BLaER1 treated with 17β-estradiol and CSF1 and Interleukin-3, amounts not matched to agents 10 nM and 100 nM (cell line): ENCODE measurements around the gene CARD14.

ENCODE experiments used
- H3K27ac ChIP-seq, 11 experiments: shearing (Covaris generic); formaldehyde crosslinking; 2 replicates each; pipeline ENCODE4 v1.8.1; 2022
- H3K27me3 ChIP-seq, 11 experiments: shearing (Covaris generic); formaldehyde crosslinking; 2 replicates each; pipeline ENCODE4 v1.8.1; 2022
- H3K36me3 ChIP-seq, 11 experiments: shearing (Covaris generic); formaldehyde crosslinking; 2 replicates each; pipeline ENCODE4 v1.8.1; 2022
- H3K4me1 ChIP-seq, 10 experiments: shearing (Covaris generic); formaldehyde crosslinking; 2 replicates each; pipeline ENCODE4 v1.8.1; 2022
- H3K4me2 ChIP-seq, 11 experiments: shearing (Covaris generic); formaldehyde crosslinking; 2 replicates each; pipeline ENCODE4 v1.8.1; 2022
- H3K4me3 ChIP-seq, 10 experiments: shearing (Covaris generic); formaldehyde crosslinking; 2 replicates each; pipeline ENCODE4 v1.8.1; 2022
- H3K9ac ChIP-seq, 11 experiments: shearing (Covaris generic); formaldehyde crosslinking; 2 replicates each; pipeline ENCODE4 v1.8.1; 2022
- H3K9me3 ChIP-seq, 11 experiments: shearing (Covaris generic); formaldehyde crosslinking; replicated peaks in 1 of 11; 2 replicates each; pipeline ENCODE4 v1.8.1; 2022
- H4K20me1 ChIP-seq, 11 experiments: shearing (Covaris generic); formaldehyde crosslinking; 2 replicates each; pipeline ENCODE4 v1.8.1; 2022
- Cebpa-rat ChIP-seq, 11 experiments: shearing (Covaris generic); IDR thresholded peaks; 2 replicates each; pipeline ENCODE4 v1.8.1; 2022

The CARD14 gene

DNA sequence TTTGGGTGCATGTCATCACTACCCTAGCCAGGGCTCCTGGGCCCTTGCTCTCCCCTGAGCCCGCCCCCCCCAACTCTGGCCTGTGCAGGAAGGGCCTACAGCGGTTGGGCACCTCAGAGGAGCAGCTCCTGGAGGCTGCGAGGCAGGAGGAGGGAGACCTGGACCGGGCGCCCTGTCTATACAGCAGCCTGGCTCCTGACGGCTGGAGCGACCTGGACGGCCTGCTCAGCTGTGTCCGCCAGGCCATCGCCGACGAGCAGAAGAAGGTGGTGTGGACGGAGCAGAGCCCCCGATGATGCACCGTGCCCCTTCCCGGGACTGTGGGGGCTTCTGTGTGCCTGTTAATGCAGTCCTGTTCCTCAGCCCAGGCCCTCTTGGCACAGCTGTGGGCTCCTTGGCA is 38.2 kb downstream of the CARD14 start:
- Histone ChIP-seq H3K4me1 (peaks cover 4 to 55% (median 23%) of the 10 kb centered on the region in 10 experiments), H4K20me1 (peaks cover 0 to 66% (median 0%) of the 10 kb centered on the region in 11 experiments; a peak in 7 of 22 replicates), H3K36me3 (peaks cover 0 to 68% (median 26%) of the 10 kb centered on the region in 11 experiments; a peak in 12 of 22 replicates), H3K27ac (no peak overlapping the region), H3K27me3 (no peaks in the 10 kb centered on the region), H3K4me2 (peak overlapping the region in 2 of 11 experiments; percentile 66 to 77; a peak in 2 of 22 replicates), H3K9ac (peak overlapping the region in 2 of 11 experiments; percentile 15 to 32; a peak in 1 of 22 replicates), H3K4me3 (no peak overlapping the region), H3K9me3 (no peaks in the 10 kb centered on the region)
- TF ChIP-seq Cebpa-rat (IDR thresholded peaks at IDR 0.05): no peak

DNA sequence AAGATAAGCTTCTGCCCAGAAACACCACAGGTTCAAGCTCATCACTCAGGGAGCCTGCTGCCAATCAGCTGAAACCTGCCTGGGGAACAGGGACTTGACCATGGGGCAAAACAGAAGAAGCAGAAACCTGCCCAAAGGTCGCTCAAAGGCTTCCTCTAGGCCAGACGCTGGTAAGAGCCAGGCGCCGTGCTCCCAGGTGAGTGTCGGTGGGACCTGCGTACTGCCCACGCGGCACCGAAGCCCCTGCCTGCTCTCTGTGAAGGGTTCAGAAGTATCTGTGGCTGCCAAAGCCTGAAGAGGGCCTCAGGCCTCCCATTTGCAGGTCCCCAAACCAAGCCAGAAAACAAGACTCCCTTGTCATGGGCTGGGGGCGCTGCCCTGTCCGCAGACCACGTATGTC is 39.9 kb downstream of the CARD14 start:
- no peak for TF ChIP-seq Cebpa-rat (IDR thresholded peaks at IDR 0.05)
- peaks cover 12 to 72% (median 40%) of the 10 kb centered on the region in 10 experiments for H3K4me1 ChIP-seq
- peaks cover 0 to 83% (median 0%) of the 10 kb centered on the region in 11 experiments; a peak in 7 of 22 replicates for H4K20me1 ChIP-seq
- 0 out of 22 replicates have a peak overlapping the region, but pooled peaks of 1 of the 11 experiments have one; percentile 3 for H3K27ac ChIP-seq
- H3K9ac ChIP-seq: no peak overlapping the region
- H3K9me3 ChIP-seq: no peaks in the 10 kb centered on the region
- peaks cover 0 to 82% (median 30%) of the 10 kb centered on the region in 11 experiments; a peak in 13 of 22 replicates for H3K36me3 ChIP-seq
- no peaks in the 10 kb centered on the region for H3K27me3 ChIP-seq
- H3K4me2 ChIP-seq: no peak overlapping the region
- no peak overlapping the region for H3K4me3 ChIP-seq

DNA sequence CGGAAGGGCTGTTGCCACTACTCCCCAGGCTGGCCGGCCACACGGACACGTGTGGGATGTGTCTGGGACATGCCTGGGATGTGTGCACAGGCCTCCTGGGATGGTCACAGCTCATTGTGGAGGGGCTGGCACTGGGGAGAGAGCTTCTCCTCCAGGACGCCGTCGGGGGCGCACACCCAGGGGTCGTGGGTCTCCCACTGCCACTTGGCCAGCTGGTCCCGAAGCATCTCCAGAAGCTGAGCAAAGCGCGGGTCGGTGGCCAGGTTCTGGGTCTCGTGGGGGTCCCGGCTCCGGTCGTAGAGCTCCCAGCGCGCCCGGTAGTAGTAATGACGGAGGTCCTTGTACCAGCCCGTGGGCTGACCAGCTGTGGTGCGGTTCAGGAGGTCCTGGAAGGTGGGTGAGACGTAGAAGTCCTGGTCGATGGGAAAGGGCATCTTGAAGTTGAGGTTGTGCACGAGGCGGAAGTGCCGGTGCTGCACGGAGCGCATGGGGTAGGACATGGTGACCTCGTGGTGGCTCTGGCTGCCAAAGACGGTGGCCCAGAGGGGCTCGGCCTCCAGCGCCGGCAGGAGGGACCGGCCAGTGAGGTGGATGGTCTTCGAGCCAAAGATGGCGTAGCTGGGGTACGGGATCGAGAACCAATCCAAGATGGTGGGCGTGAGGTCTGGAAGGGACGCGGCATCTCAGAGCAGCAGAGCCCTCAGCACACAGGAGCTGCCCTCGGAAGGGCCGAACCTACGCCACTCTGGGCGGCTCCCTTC is 40.7 kb downstream of the CARD14 start:
- TF ChIP-seq Cebpa-rat (IDR thresholded peaks at IDR 0.05): no peak
- Histone ChIP-seq H3K36me3 (peaks cover 0 to 88% (median 30%) of the 10 kb centered on the region in 11 experiments; a peak in 13 of 22 replicates), H4K20me1 (peaks cover 0 to 91% (median 0%) of the 10 kb centered on the region in 11 experiments; a peak in 7 of 22 replicates), H3K9ac (no peak overlapping the region), H3K27me3 (no peaks in the 10 kb centered on the region), H3K4me1 (peaks cover 12 to 80% (median 42%) of the 10 kb centered on the region in 10 experiments), H3K4me3 (no peak overlapping the region), H3K4me2 (peak overlapping the region in 4 of 11 experiments; percentile 26 to 89 (median 61); a peak in 3 of 22 replicates), H3K9me3 (no peaks in the 10 kb centered on the region), H3K27ac (peak overlapping the region in 2 of 11 experiments; percentile 31 to 84; a peak in 1 of 22 replicates)

DNA sequence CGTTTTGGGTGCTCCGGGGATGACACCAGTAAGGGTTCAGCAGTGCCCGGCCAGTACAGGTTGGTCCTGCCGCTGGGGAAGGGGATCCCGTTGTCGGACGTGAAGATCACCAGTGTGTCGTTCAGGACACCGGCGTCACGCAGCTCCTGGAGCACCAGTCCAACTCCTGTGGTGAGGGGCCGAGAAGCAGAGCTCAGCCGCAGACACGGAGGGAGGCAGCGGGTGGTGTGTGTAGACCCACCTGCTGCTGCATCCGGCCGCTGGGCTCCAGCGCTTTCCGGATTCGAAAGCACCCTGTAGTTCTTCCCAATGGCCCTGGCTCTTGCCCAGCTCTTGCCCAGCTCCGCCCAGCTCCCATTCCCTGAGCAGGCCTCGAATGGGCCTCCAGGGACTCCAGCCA is 42.3 kb downstream of the CARD14 start:
- TF ChIP-seq Cebpa-rat (IDR thresholded peaks at IDR 0.05): no peak
- H3K9me3 ChIP-seq: no peaks in the 10 kb centered on the region
- peaks cover 12 to 79% (median 43%) of the 10 kb centered on the region in 10 experiments for H3K4me1 ChIP-seq
- H4K20me1 ChIP-seq: peaks cover 0 to 100% (median 0%) of the 10 kb centered on the region in 11 experiments; a peak in 9 of 22 replicates
- no peak overlapping the region; a peak in 1 of 20 replicates for H3K4me3 ChIP-seq
- H3K27me3 ChIP-seq: no peaks in the 10 kb centered on the region
- peak overlapping the region in 10 of 11 experiments; percentile 68 to 96 (median 82); a peak in 19 of 22 replicates for H3K4me2 ChIP-seq
- peak overlapping the region in 9 of 11 experiments; percentile 30 to 83 (median 76); a peak in 13 of 22 replicates for H3K9ac ChIP-seq
- H3K27ac ChIP-seq: peak overlapping the region in 10 of 11 experiments; percentile 56 to 94 (median 86); a peak in 20 of 22 replicates
- peaks cover 0 to 94% (median 36%) of the 10 kb centered on the region in 11 experiments; a peak in 13 of 22 replicates for H3K36me3 ChIP-seq

DNA sequence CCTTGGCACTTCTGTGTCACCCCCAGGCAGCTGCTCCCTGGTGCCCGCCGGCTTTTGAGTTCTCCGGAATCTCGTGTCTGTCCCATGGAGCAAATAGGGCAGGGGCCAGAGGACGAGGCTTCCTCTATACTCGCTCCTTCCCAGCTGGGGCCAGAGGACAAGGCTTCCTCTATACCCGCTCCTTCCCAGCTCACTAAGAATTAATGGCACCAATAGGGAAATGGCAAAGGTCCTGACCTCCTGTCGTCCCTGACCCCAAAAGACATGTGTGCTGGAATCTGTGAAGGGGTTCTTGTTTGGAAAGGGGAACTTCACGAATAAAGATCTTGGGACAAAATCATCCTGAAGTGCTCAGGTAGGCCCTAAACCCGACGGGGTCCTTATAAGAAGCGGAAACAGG is 42.7 kb downstream of the CARD14 start:
- H3K27me3 ChIP-seq: 0 out of 22 replicates have a peak, but pooled peaks cover 0 to under 1% (median 0%) of the 10 kb centered on the region in 11 experiments
- H3K4me2 ChIP-seq: peak overlapping the region; percentile 28 to 96 (median 82); a peak in 19 of 22 replicates
- H4K20me1 ChIP-seq: peaks cover 0 to 100% (median 0%) of the 10 kb centered on the region in 11 experiments; a peak in 9 of 22 replicates
- TF ChIP-seq Cebpa-rat (IDR thresholded peaks at IDR 0.05): no peak
- H3K4me3 ChIP-seq: no peak overlapping the region; a peak in 1 of 20 replicates
- H3K36me3 ChIP-seq: peaks cover 0 to 94% (median 36%) of the 10 kb centered on the region in 11 experiments; a peak in 13 of 22 replicates
- peaks cover 12 to 79% (median 45%) of the 10 kb centered on the region in 10 experiments for H3K4me1 ChIP-seq
- peak overlapping the region in 10 of 11 experiments; percentile 30 to 83 (median 76); a peak in 17 of 22 replicates for H3K9ac ChIP-seq
- peak overlapping the region in 10 of 11 experiments; percentile 56 to 94 (median 86); a peak in 21 of 22 replicates for H3K27ac ChIP-seq
- H3K9me3 ChIP-seq: no peaks in the 10 kb centered on the region

DNA sequence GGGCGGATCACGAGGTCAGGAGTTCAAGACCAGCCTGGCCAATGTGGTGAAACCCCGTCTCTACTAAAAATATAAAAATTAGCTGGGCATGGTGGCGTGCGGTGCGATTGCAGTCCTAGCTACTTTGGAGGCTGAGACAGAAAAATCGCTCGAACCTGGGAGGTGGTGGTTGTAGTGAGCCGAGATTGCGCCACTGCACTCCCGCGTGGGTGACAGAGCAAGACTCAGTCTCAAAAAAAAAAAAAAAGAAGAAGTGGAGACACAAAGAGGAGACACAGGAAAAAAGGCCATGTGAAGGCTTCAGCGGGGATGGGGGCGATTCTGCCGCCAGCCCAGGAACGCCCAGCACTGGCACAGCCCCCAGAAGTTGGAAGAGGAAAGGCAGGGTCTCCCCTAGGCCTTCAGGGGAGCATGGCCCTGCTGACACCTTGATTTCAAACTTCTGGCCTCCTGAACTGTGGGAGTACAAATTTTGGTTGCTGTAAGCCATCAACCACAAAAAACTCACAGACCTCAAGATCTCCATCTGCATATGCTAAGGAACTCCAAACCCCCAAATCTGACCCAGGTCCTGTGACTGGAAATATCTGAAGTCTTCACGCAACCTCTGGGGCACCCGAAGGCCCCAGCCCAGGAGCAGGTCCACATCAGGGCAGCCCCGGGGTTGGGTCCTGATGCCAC is 43.3 kb downstream of the CARD14 start:
- Histone ChIP-seq H3K27me3 (peaks cover 0 to 6% (median 0%) of the 10 kb centered on the region in 11 experiments; a peak in 3 of 22 replicates), H3K4me3 (peak overlapping the region in 3 of 10 experiments; percentile 9 to 28 (median 18); a peak in 5 of 20 replicates), H3K27ac (peak overlapping the region; percentile 37 to 94 (median 86); a peak in 21 of 22 replicates), H3K9ac (peak overlapping the region; percentile 53 to 83 (median 75)), H3K4me1 (peaks cover 15 to 79% (median 51%) of the 10 kb centered on the region in 10 experiments), H3K9me3 (no peaks in the 10 kb centered on the region), H3K4me2 (peak overlapping the region; percentile 28 to 96 (median 82)), H4K20me1 (peaks cover 0 to 100% (median 5%) of the 10 kb centered on the region in 11 experiments; a peak in 13 of 22 replicates), H3K36me3 (peaks cover 0 to 94% (median 36%) of the 10 kb centered on the region in 11 experiments; a peak in 13 of 22 replicates)
- TF ChIP-seq Cebpa-rat (IDR thresholded peaks at IDR 0.05): peak; percentile 24 to 85 (median 77); a peak in 19 of 22 replicates

DNA sequence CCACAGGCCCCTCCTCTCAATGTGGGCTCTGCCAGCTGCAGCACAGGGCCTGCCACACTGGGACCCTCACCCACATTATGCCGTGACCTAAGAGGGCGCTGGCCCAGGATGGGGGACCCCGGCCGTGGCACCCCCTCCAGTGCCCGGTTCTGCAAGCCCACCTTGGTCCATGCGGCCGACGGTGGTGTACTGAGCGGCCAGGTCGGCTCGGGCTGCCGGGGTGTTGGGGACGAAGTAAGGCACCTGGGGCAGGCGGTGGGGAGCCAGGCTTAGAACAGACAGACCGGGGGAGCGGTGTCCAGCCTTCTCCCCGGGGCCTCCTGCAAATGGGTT is 43.8 kb downstream of the CARD14 start:
- Histone ChIP-seq H3K27me3 (peaks cover 0 to 9% (median 0%) of the 10 kb centered on the region in 11 experiments; a peak in 4 of 22 replicates), H4K20me1 (peaks cover 0 to 100% (median 10%) of the 10 kb centered on the region in 11 experiments; a peak in 14 of 22 replicates), H3K9ac (peak overlapping the region; percentile 53 to 83 (median 75)), H3K27ac (peak overlapping the region; percentile 37 to 94 (median 86); a peak in 21 of 22 replicates), H3K36me3 (peaks cover 0 to 94% (median 36%) of the 10 kb centered on the region in 11 experiments; a peak in 13 of 22 replicates), H3K4me1 (peaks cover 20 to 79% (median 56%) of the 10 kb centered on the region in 10 experiments), H3K4me3 (peak overlapping the region in 3 of 10 experiments; percentile 9 to 28 (median 18); a peak in 3 of 20 replicates), H3K9me3 (no peaks in the 10 kb centered on the region), H3K4me2 (peak overlapping the region; percentile 28 to 96 (median 82))
- no peak for TF ChIP-seq Cebpa-rat (IDR thresholded peaks at IDR 0.05)
